HepG2 (cell line): ENCODE data around the gene GMEB1. TPM values are rescaled to one million over a fixed set of nuclear protein-coding genes. Genes with fewer than 3 reads are reported as not detected.

Source experiments
- ATRX ChIP-seq: sonication (generic); formaldehyde crosslinking; IDR thresholded peaks from 2 replicates; pipeline ENCODE4 v1.4.0; 2020; ENCODE audit warnings: missing genetic modification reagents, borderline replicate concordance
- BATF2 ChIP-seq: sonication (generic); formaldehyde crosslinking; IDR thresholded peaks from 2 replicates; pipeline ENCODE4 v1.8.0; 2022; ENCODE audit warnings: mild to moderate bottlenecking, missing genetic modification reagents, moderate library complexity
- EHMT2 ChIP-seq: fragments of 200-600 bp; sonication (generic); IDR thresholded peaks from 2 replicates; pipeline ENCODE4 v1.7.0; 2017; ENCODE audit warnings: antibody characterized with exemption, low read depth, low read length, borderline replicate concordance
- ELK4 ChIP-seq: sonication (generic); formaldehyde crosslinking; IDR thresholded peaks from 2 replicates; pipeline ENCODE4 v1.9.0; 2021; ENCODE audit warnings: missing genetic modification reagents, borderline replicate concordance
- JUNB ChIP-seq: sonication (generic); formaldehyde crosslinking; IDR thresholded peaks from 2 replicates; pipeline ENCODE4 v1.8.0; 2022; ENCODE audit warnings: missing genetic modification reagents, mild to moderate bottlenecking, borderline replicate concordance
- JUND ChIP-seq: sonication (generic); formaldehyde crosslinking; IDR thresholded peaks from 2 replicates; pipeline ENCODE4 v1.8.0; 2022; ENCODE audit warnings: mild to moderate bottlenecking, missing genetic modification reagents
- MLLT10 ChIP-seq: sonication (generic); formaldehyde crosslinking; IDR thresholded peaks from 2 replicates; pipeline ENCODE4 v1.4.0; 2020; ENCODE audit warnings: missing genetic modification reagents
- NCOA2 ChIP-seq: sonication (generic); formaldehyde crosslinking; IDR thresholded peaks from 2 replicates; pipeline ENCODE4 v1.8.0; 2022; ENCODE audit warnings: inconsistent platforms
- NFKB2 ChIP-seq: sonication (generic); formaldehyde crosslinking; IDR thresholded peaks from 2 replicates; pipeline ENCODE4 v1.4.0; 2020; ENCODE audit warnings: missing genetic modification reagents, borderline replicate concordance
- NONO ChIP-seq, 2 experiments: fragments of 450-650 bp in 1 of 2; sonication (generic) in 1 of 2; formaldehyde crosslinking in 1 of 2; IDR thresholded peaks in 1 of 2; conservative IDR thresholded peaks in 1 of 2; 2 replicates each; pipeline versions ENCODE4 v1.6.1 to v1.8.0; 2017 to 2022; ENCODE audit warnings: mild to moderate bottlenecking in 1 of 2, missing genetic modification reagents in 1 of 2, moderate library complexity in 1 of 2
- PCBP1 ChIP-seq: fragments of 200-400 bp; formaldehyde crosslinking; IDR thresholded peaks from 2 replicates; pipeline ENCODE4 v1.6.1; 2017; ENCODE audit warnings: mild to moderate bottlenecking, low read depth, low read length, borderline replicate concordance
- PHF20 ChIP-seq: sonication (generic); formaldehyde crosslinking; IDR thresholded peaks from 2 replicates; pipeline ENCODE4 v1.5.0; 2020; ENCODE audit warnings: mild to moderate bottlenecking, missing genetic modification reagents
- SP1 ChIP-seq, 2 experiments: fragments of 450-650 bp in 1 of 2; sonication (generic) in 1 of 2; formaldehyde crosslinking in 1 of 2; IDR thresholded peaks; 2 replicates each; pipeline versions ENCODE4 v1.4.0 to v1.6.1; 2016 to 2020; ENCODE audit warnings: missing genetic modification reagents in 1 of 2
- THAP7 ChIP-seq: sonication (generic); formaldehyde crosslinking; IDR thresholded peaks from 2 replicates; pipeline ENCODE4 v1.8.1; 2023; ENCODE audit warnings: mild to moderate bottlenecking, missing genetic modification reagents
- ZNF496 ChIP-seq: sonication (generic); formaldehyde crosslinking; IDR thresholded peaks from 2 replicates; pipeline ENCODE4 v1.8.1; 2023; ENCODE audit warnings: mild to moderate bottlenecking, moderate library complexity, missing genetic modification reagents; ENCODE audit not compliant: insufficient replicate concordance
- ZNF570 ChIP-seq: sonication (generic); formaldehyde crosslinking; IDR thresholded peaks from 2 replicates; pipeline ENCODE4 v1.4.0; 2020; ENCODE audit warnings: mild to moderate bottlenecking, missing genetic modification reagents, borderline replicate concordance
- ZNF687 ChIP-seq: sonication (generic); formaldehyde crosslinking; IDR thresholded peaks from 2 replicates; pipeline ENCODE4 v1.5.1; 2020; ENCODE audit warnings: mild to moderate bottlenecking, missing genetic modification reagents, moderate library complexity
- ZNF709 ChIP-seq: sonication (generic); formaldehyde crosslinking; IDR thresholded peaks from 2 replicates; pipeline ENCODE4 v1.5.0; 2020; ENCODE audit warnings: mild to moderate bottlenecking, missing genetic modification reagents
- ZNF790 ChIP-seq: sonication (generic); formaldehyde crosslinking; IDR thresholded peaks from 2 replicates; pipeline ENCODE4 v1.8.0; 2022; ENCODE audit warnings: missing genetic modification reagents, mild to moderate bottlenecking, borderline replicate concordance
- polyA plus RNA-seq, 8 experiments: library from polyadenylated mRNA; depleted of rRNA in 3 of 8; stranded (reverse) in 7 of 8; unstranded in 1 of 8; fragments of >200 nt; fragmentation: Illumina TruSeq in 4 of 8; extraction: Trizol in 4 of 8; gene quantifications; 2 replicates each; pipeline versions ENCODE4 v1.2.1 to v1.2.3, GENCODE V29; 2011 to 2016; ENCODE audit warnings: low read depth in 4 of 8, missing spikeins in 1 of 8, mixed read lengths in 1 of 8; ENCODE audit not compliant: insufficient read depth in 1 of 8
- total RNA-seq, 5 experiments: library from RNA; depleted of rRNA; stranded (reverse); fragments of >200 nt; fragmentation: Illumina TruSeq; extraction: Trizol; gene quantifications; 2 replicates each; pipeline ENCODE4 v1.2.3, GENCODE V29; 2016; ENCODE audit warnings: low read depth in 1 of 5

GMEB1 gene
- total and polyA plus RNA-seq, 2 of the 13 experiments (the other 11 are each of a cell fraction or from before 2014, with no cell fraction given), result 3.0 to 6.0 TPM

GRCh38 chr1:28736450-28737306 lies 68.1 kb downstream of the GMEB1 start, which contains the start of gene YTHDF2 (continued):
- no peak; the same call in 1 of the 2 replicates for TF ChIP-seq JUNB (CRISPR knock-in tag)
- TF ChIP-seq THAP7 (CRISPR knock-in tag), result peak; percentile 79; the same call in 1 of the 2 replicates
- TF ChIP-seq EHMT2, result no peak
- TF ChIP-seq NONO (IDR thresholded peaks at IDR 0.05), result no peak
- peak; percentile 90 for TF ChIP-seq NONO (CRISPR knock-in tag; conservative IDR thresholded peaks at IDR 0.05)
- TF ChIP-seq NFKB2 (CRISPR knock-in tag), result peak; percentile 71; the same call in 1 of the 2 replicates
- no peak; the same call in 1 of the 2 replicates for TF ChIP-seq ZNF790 (CRISPR knock-in tag)
- no peak for TF ChIP-seq PCBP1
- no peak for TF ChIP-seq SP1 (IDR thresholded peaks at IDR 0.05)
- 0 out of 2 replicates have a peak, but pooled peaks have one; percentile 62 for TF ChIP-seq SP1 (CRISPR knock-in tag; IDR thresholded peaks at IDR 0.05)
- TF ChIP-seq ZNF496 (CRISPR knock-in tag), result no peak
- TF ChIP-seq ATRX (CRISPR knock-in tag), result no peak
- peak; percentile 85 for TF ChIP-seq PHF20
- TF ChIP-seq ZNF687 (CRISPR knock-in tag), result peak; percentile 92
- TF ChIP-seq MLLT10 (CRISPR knock-in tag), result no peak
- TF ChIP-seq ZNF709 (CRISPR knock-in tag), result peak; percentile 77
- TF ChIP-seq BATF2 (CRISPR knock-in tag), result no peak; the same call in 1 of the 2 replicates
- TF ChIP-seq ELK4, result no peak
- TF ChIP-seq JUND (CRISPR knock-in tag), result peak; percentile 38
- no peak; the same call in 1 of the 2 replicates for TF ChIP-seq ZNF570 (CRISPR knock-in tag)
- peak; percentile 73 for TF ChIP-seq NCOA2 (CRISPR knock-in tag)
